Breast epithelium (tissue), 4 donors: ENCODE data around the gene FAAP20. TPM values are rescaled to one million over a fixed set of nuclear protein-coding genes. Genes with fewer than 3 reads are reported as not detected.

Source experiments
- DNase-seq, 2 donors: peaks; one replicate each; pipeline ENCODE4 v3.0.0-alpha.2; 2019; ENCODE audit warnings: low spot score in 2 of 2
- H3K27ac ChIP-seq, 2 donors: fragments of 200-600 bp; sonication (generic) in 1 of 2; one replicate each; pipeline ENCODE4 v1.5.1; 2016 to 2019; ENCODE audit warnings: mild to moderate bottlenecking in 1 of 2
- H3K27me3 ChIP-seq, 2 donors: fragments of 200-600 bp; sonication (generic) in 1 of 2; one replicate each; pipeline versions ENCODE4 v1.5.1 to v1.6.0; 2017 to 2019; ENCODE audit warnings: control low read depth in 1 of 2, mild to moderate bottlenecking in 1 of 2
- H3K36me3 ChIP-seq: fragments of 200-600 bp; one replicate; pipeline ENCODE4 v1.5.1; 2019
- H3K4me1 ChIP-seq, 2 donors: fragments of 200-600 bp; sonication (generic); one replicate each; pipeline ENCODE4 v1.5.1; 2016 to 2019; ENCODE audit warnings: control low read depth in 1 of 2
- H3K4me3 ChIP-seq, 3 donors: fragments of 200-600 bp; sonication (generic); 1 replicate in 2 of 3; 2 replicates in 1 of 3; pipeline ENCODE4 v1.5.1; 2016 to 2019; ENCODE audit warnings: mild to moderate bottlenecking in 3 of 3, moderate library complexity in 2 of 3
- H3K9me3 ChIP-seq, 2 donors: fragments of 200-600 bp; sonication (generic) in 1 of 2; one replicate each; pipeline ENCODE4 v1.5.1; 2016 to 2019; ENCODE audit warnings: control low read depth in 1 of 2
- CTCF ChIP-seq, 3 donors: fragments of 450-650 bp; IDR thresholded peaks; one replicate each; pipeline ENCODE4 v1.5.1; 2016 to 2017; ENCODE audit warnings: antibody characterized with exemption in 3 of 3, mild to moderate bottlenecking in 3 of 3, moderate library complexity in 3 of 3
- POLR2A ChIP-seq: fragments of 450-650 bp; IDR thresholded peaks from one replicate; pipeline ENCODE4 v1.6.1; 2016; ENCODE audit warnings: antibody characterized with exemption, mild to moderate bottlenecking, moderate library complexity
- POLR2AphosphoS5 ChIP-seq, 3 donors: sonication (generic); formaldehyde crosslinking; IDR thresholded peaks; one replicate each; pipeline ENCODE4 v1.6.1; 2017; ENCODE audit warnings: antibody characterized with exemption in 3 of 3
- intact Hi-C: fragments of 100-400 bp; cut with DNase I; formaldehyde crosslinking; loops from one replicate; pipeline ENCODE4 v1.15.1; 2023; ENCODE audit warnings: low total_unique reads
- total RNA-seq, 3 donors: library from RNA; depleted of rRNA; stranded (reverse); fragments of >200 nt; gene quantifications; one replicate each; pipeline ENCODE4 v1.1.0, GENCODE V29; 2016

FAAP20 gene
- total RNA-seq, 3 donors from 2014 or later, result 28.6 to 33.1 (median 29.9) TPM

GRCh38 chr1:2196901-2197638, 2.5 kb upstream of the FAAP20 start:
- TF ChIP-seq CTCF (IDR thresholded peaks at IDR 0.05), result no peak
- no peak for TF ChIP-seq POLR2A
- no peak for TF ChIP-seq POLR2AphosphoS5 (IDR thresholded peaks at IDR 0.05)
- Histone ChIP-seq H3K36me3 (no peaks in the 10 kb centered on the region), H3K4me1 (peaks cover 3 to 17% of the 10 kb centered on the region in 2 donors), H3K27ac (peak overlapping the region in 1 of 2 donors; percentile 97), H3K27me3 (no peaks in the 10 kb centered on the region), H3K9me3 (no peaks in the 10 kb centered on the region), H3K4me3 (no peak overlapping the region)
- DNase-seq, result no peak
- intact Hi-C loops, result loop anchor here (5.0 kb wide), 1 partner anchor 185 kb away; no protein-coding TSS in a partner anchor

- TF ChIP-seq POLR2AphosphoS5 (IDR thresholded peaks at IDR 0.05) (no peak), CTCF (IDR thresholded peaks at IDR 0.05) (no peak), POLR2A (no peak)
- no peak for DNase-seq
- Histone ChIP-seq H3K4me1 (peaks cover 3 to 20% of the 10 kb centered on the region in 2 donors), H3K27ac (peak overlapping the region; percentile 93 to 94), H3K4me3 (peak overlapping the region in 1 of 3 donors; percentile 73), H3K27me3 (no peaks in the 10 kb centered on the region), H3K36me3 (no peaks in the 10 kb centered on the region), H3K9me3 (no peaks in the 10 kb centered on the region)
- intact Hi-C loops, result loop anchor here (5.0 kb wide), 1 partner anchor 187 kb away; no protein-coding TSS in a partner anchor
Observed at GRCh38 chr1:2195785-2196184, 1.2 kb upstream of the FAAP20 start.

- Histone ChIP-seq H3K4me3 (peak overlapping the region; percentile 58 to 75 (median 73)), H3K36me3 (no peaks in the 10 kb centered on the region), H3K27ac (peak overlapping the region; percentile 93 to 94), H3K9me3 (no peaks in the 10 kb centered on the region), H3K27me3 (no peaks in the 10 kb centered on the region), H3K4me1 (peaks cover 3 to 27% of the 10 kb centered on the region in 2 donors)
- TF ChIP-seq POLR2A (no peak), POLR2AphosphoS5 (IDR thresholded peaks at IDR 0.05) (peak; percentile 60 to 83 (median 70)), CTCF (IDR thresholded peaks at IDR 0.05) (peak; percentile 78 to 98 (median 98))
- DNase-seq, result peak; percentile 88 to 89
- intact Hi-C loops, result loop anchor here (5.0 kb wide), 3 partner anchors 187 to 1193 kb away; partner anchors contain the start of genes HES4, MORN1 and RER1
Observed at GRCh38 chr1:2194898-2195673, 514 bp upstream of the FAAP20 start.

- DNase-seq, result no peak
- H3K27me3 ChIP-seq, result no peaks in the 10 kb centered on the region
- H3K36me3 ChIP-seq, result no peaks in the 10 kb centered on the region
- H3K9me3 ChIP-seq, result no peaks in the 10 kb centered on the region
- intact Hi-C loops, result loop anchor here (5.0 kb wide), 2 partner anchors 199 to 1191 kb away; partner anchors contain the start of genes HES4, MORN1 and RER1
- TF ChIP-seq POLR2A (no peak), POLR2AphosphoS5 (IDR thresholded peaks at IDR 0.05) (no peak), CTCF (IDR thresholded peaks at IDR 0.05) (no peak)
- peak overlapping the region; percentile 58 to 75 (median 73) for H3K4me3 ChIP-seq
- peaks cover 3 to 30% of the 10 kb centered on the region in 2 donors for H3K4me1 ChIP-seq
- peak overlapping the region; percentile 93 to 94 for H3K27ac ChIP-seq
Observed at GRCh38 chr1:2193514-2194281, 874 bp downstream of the FAAP20 start.
